NCI-H1048 (cell line): ENCODE results near the gene ARMC8.
"Not testable (repeated sequence)": the region's sequence is repeated elsewhere in the genome, so short reads cannot be mapped to it uniquely, and the experiment has no call there.

Experiments used
- DNase-seq: peaks from one replicate; lab custom pipeline; 2025; lab: John Stamatoyannopoulos, UW

The ARMC8 gene

GRCh38 chr3:138187296-138188012 lies at the start of gene ARMC8:
Gene ARMC8, plus strand, starts transcription at chr3:138187301. Its CDS starts 254 bp downstream, at chr3:138187555.
- DNase-seq: no peak

- DNase-seq: no peak
Measured at GRCh38 chr3:138137861-138138260, 49.2 kb upstream of the ARMC8 start.

- DNase-seq: no peak
Measured at GRCh38 chr3:138139691-138140090, 47.4 kb upstream of the ARMC8 start.

GRCh38 chr3:138140940-138141339 lies 46.2 kb upstream of the ARMC8 start:
- no peak for DNase-seq

GRCh38 chr3:138142181-138142580 lies 44.9 kb upstream of the ARMC8 start:
- DNase-seq: not testable (repeated sequence)

GRCh38 chr3:138148503-138148902 lies 38.6 kb upstream of the ARMC8 start:
- DNase-seq: no peak

- no peak for DNase-seq
Measured at GRCh38 chr3:138154534-138154933, 32.6 kb upstream of the ARMC8 start.

GRCh38 chr3:138157743-138158142 lies 29.4 kb upstream of the ARMC8 start:
- no peak for DNase-seq

- no peak for DNase-seq
Measured at GRCh38 chr3:138165061-138165460, 22.0 kb upstream of the ARMC8 start.

- no peak for DNase-seq
Measured at GRCh38 chr3:138172625-138173024, 14.5 kb upstream of the ARMC8 start.

GRCh38 chr3:138173769-138174420 lies 13.2 kb upstream of the ARMC8 start:
- no peak for DNase-seq

GRCh38 chr3:138174421-138175131 lies 12.5 kb upstream of the ARMC8 start, which contains the start of gene DBR1:
Gene DBR1, minus strand, starts transcription at chr3:138174921. Its CDS starts 126 bp downstream, at chr3:138174795.
- DNase-seq: peak; percentile 90

GRCh38 chr3:138180375-138181029 lies 6.6 kb upstream of the ARMC8 start:
- DNase-seq: no peak

- DNase-seq: no peak
Measured at GRCh38 chr3:138184994-138185393, 2.1 kb upstream of the ARMC8 start.

- no peak for DNase-seq
Measured at GRCh38 chr3:138186221-138186620, 880 bp upstream of the ARMC8 start.

GRCh38 chr3:138186803-138187295 lies 252 bp upstream of the ARMC8 start:
- DNase-seq: peak; percentile 77

GRCh38 chr3:138188013-138188730 lies 1.1 kb downstream of the ARMC8 start:
- DNase-seq: no peak

GRCh38 chr3:138195481-138195880 lies 8.4 kb downstream of the ARMC8 start:
- DNase-seq: no peak

- DNase-seq: no peak
Measured at GRCh38 chr3:138196023-138196422, 8.9 kb downstream of the ARMC8 start.

- no peak for DNase-seq
Measured at GRCh38 chr3:138197058-138197457, 10.0 kb downstream of the ARMC8 start.

GRCh38 chr3:138197524-138197923 lies 10.4 kb downstream of the ARMC8 start:
- DNase-seq: no peak
